K562 (cell line): ENCODE results near the gene BSCL2. TPM values are rescaled to one million over a fixed set of nuclear protein-coding genes. Genes with fewer than 3 reads are reported as not detected.
A peak's percentile ranks its signal among the peaks of the same experiment; 100 is the strongest.

Experiments
- ATF3 ChIP-seq, 2 experiments: fragments of 450-650 bp in 1 of 2; sonication (generic) in 1 of 2; formaldehyde crosslinking in 1 of 2; IDR thresholded peaks in 1 of 2; conservative IDR thresholded peaks in 1 of 2; 2 replicates each; pipeline versions ENCODE4 v1.6.1 to v1.8.1; 2016 to 2023; ENCODE audit warnings: mild to moderate bottlenecking in 2 of 2, moderate library complexity in 2 of 2, inconsistent platforms in 1 of 2, missing genetic modification reagents in 1 of 2
- CBX3 ChIP-seq, 2 experiments: IDR thresholded peaks; 1 replicate in 1 of 2; 2 replicates in 1 of 2; pipeline ENCODE4 v1.6.1; 2012; ENCODE audit warnings: inconsistent platforms in 2 of 2, low read length in 2 of 2, borderline replicate concordance in 1 of 2, control low read depth in 1 of 2
- CREB3 ChIP-seq: fragments of 450-650 bp; conservative IDR thresholded peaks from 2 replicates; pipeline ENCODE4 v1.6.1; 2016; ENCODE audit warnings: missing genetic modification characterization, low read depth, mild to moderate bottlenecking, missing compliant biosample characterization, moderate library complexity
- FOXJ2 ChIP-seq: fragments of 200-800 bp; sonication (Bioruptor generic); IDR thresholded peaks from 2 replicates; pipeline ENCODE4 v1.6.1; 2016; ENCODE audit warnings: missing genetic modification characterization, missing compliant biosample characterization
- FUS ChIP-seq: fragments of 200-400 bp; formaldehyde crosslinking; optimal IDR thresholded peaks from 2 replicates; pipeline ENCODE3; 2017; ENCODE audit warnings: low read depth, low read length
- GMEB1 ChIP-seq: fragments of 250-450 bp; sonication (Bioruptor Pico); IDR thresholded peaks from 2 replicates; pipeline ENCODE4 v1.4.0; 2020; ENCODE audit warnings: mild to moderate bottlenecking
- IRF1 ChIP-seq: sonication (generic); formaldehyde crosslinking; IDR thresholded peaks from 2 replicates; pipeline ENCODE4 v1.8.0; 2022; ENCODE audit warnings: missing genetic modification reagents, mild to moderate bottlenecking, borderline replicate concordance
- KLF16 ChIP-seq: IDR thresholded peaks from 2 replicates; pipeline ENCODE4 v1.6.1; 2016; ENCODE audit warnings: antibody characterized with exemption
- MBD2 ChIP-seq: sonication (generic); IDR thresholded peaks from 2 replicates; pipeline ENCODE4 v1.6.1; 2016; ENCODE audit warnings: low read depth, borderline replicate concordance
- NFRKB ChIP-seq: fragments of 450-650 bp; IDR thresholded peaks from 2 replicates; pipeline ENCODE4 v1.6.1; 2016; ENCODE audit warnings: low read depth
- POLR3A ChIP-seq: IDR thresholded peaks from 2 replicates; pipeline ENCODE4 v1.6.1; 2011; ENCODE audit warnings: borderline replicate concordance, mild to moderate bottlenecking, moderate library complexity; ENCODE audit not compliant: insufficient read length, insufficient read depth; ENCODE audit errors: extremely low read depth
- PRDM10 ChIP-seq: fragments of 450-650 bp; IDR thresholded peaks from 2 replicates; pipeline ENCODE4 v1.6.1; 2018; ENCODE audit not compliant: partially characterized antibody
- PTRF ChIP-seq: fragments of 450-650 bp; IDR thresholded peaks from 2 replicates; pipeline ENCODE4 v1.6.1; 2016; ENCODE audit warnings: mild to moderate bottlenecking, missing genetic modification characterization, missing compliant biosample characterization
- SIRT6 ChIP-seq: IDR thresholded peaks from one replicate; pipeline ENCODE4 v1.6.1; 2012; ENCODE audit warnings: low read depth, mild to moderate bottlenecking, control low read depth, inconsistent platforms, low read length, moderate library complexity
- SREBF1 ChIP-seq: fragments of 150-350 bp; IDR thresholded peaks from 2 replicates; pipeline ENCODE4 v1.6.1; 2014; ENCODE audit warnings: antibody characterized with exemption, low read depth, low read length, borderline replicate concordance
- STAT5B ChIP-seq: fragments of 250-450 bp; sonication (Bioruptor Pico); IDR thresholded peaks from 2 replicates; pipeline ENCODE4 v1.8.0; 2021; ENCODE audit warnings: mild to moderate bottlenecking, inconsistent platforms
- TGIF2 ChIP-seq: sonication (generic); formaldehyde crosslinking; IDR thresholded peaks from 2 replicates; pipeline ENCODE4 v1.8.1; 2022; ENCODE audit warnings: mild to moderate bottlenecking, missing genetic modification reagents, moderate library complexity
- polyA plus RNA-seq, 8 experiments: library from polyadenylated mRNA; depleted of rRNA in 4 of 8; stranded (reverse) in 5 of 8; unstranded in 3 of 8; fragments of >200 nt; fragmentation: Nextera tagmentation in 2 of 8; fragmentation: Illumina TruSeq in 1 of 8; extraction: Ambion mirVana in 2 of 8; extraction: Trizol in 1 of 8; gene quantifications; 2 replicates each; pipeline versions ENCODE4 v1.2.1 to v1.2.3, GENCODE V29; 2011 to 2014; ENCODE audit warnings: inconsistent platforms in 1 of 8, missing spikeins in 1 of 8
- total RNA-seq, 7 experiments: library from RNA; depleted of rRNA in 6 of 7; stranded (reverse); fragments of >200 nt in 6 of 7; fragmentation: Illumina TruSeq in 2 of 7; extraction: Trizol in 2 of 7; gene quantifications; 2 replicates each; pipeline versions ENCODE4 v1.2.1 to v1.2.3, GENCODE V29; 2011 to 2021; ENCODE audit warnings: low replicate concordance in 1 of 7

The BSCL2 gene
- total and polyA plus RNA-seq, 9 of the 15 experiments (the other 6 are each of a cell fraction or from before 2014, with no cell fraction given), result 18.9 to 51.7 (median 35.2) TPM

GRCh38 chr11:62726156-62726914, 19.1 kb upstream of the BSCL2 start (continued):
- TF ChIP-seq SIRT6, result no peak
- no peak for TF ChIP-seq TGIF2
- no peak for TF ChIP-seq STAT5B (CRISPR knock-in tag)
- TF ChIP-seq POLR3A, result no peak
- TF ChIP-seq NFRKB, result no peak
- TF ChIP-seq KLF16, result no peak
- TF ChIP-seq SREBF1, result no peak
- no peak for TF ChIP-seq IRF1 (CRISPR knock-in tag)
- TF ChIP-seq CBX3 (IDR thresholded peaks at IDR 0.05; ENCODE audit: borderline replicate concordance in 1 of 2, low read length in 2 of 2), result no peak
- no peak for TF ChIP-seq GMEB1 (CRISPR knock-in tag)
- TF ChIP-seq MBD2, result no peak
- peak; percentile 44 for TF ChIP-seq PRDM10
- no peak for TF ChIP-seq PTRF
- TF ChIP-seq FUS, result no peak
- TF ChIP-seq FOXJ2 (tag), result no peak
- no peak for TF ChIP-seq ATF3 (IDR thresholded peaks at IDR 0.05)
- 0 out of 2 replicates have a peak, but pooled peaks have one; percentile 53 for TF ChIP-seq ATF3 (CRISPR knock-in tag; conservative IDR thresholded peaks at IDR 0.05)
- TF ChIP-seq CREB3 (tag), result no peak
